HG03139 (cell line): ENCODE results near the gene NBPF11.
"Not testable (repeated sequence)": the region's sequence is repeated elsewhere in the genome, so short reads cannot be mapped to it uniquely, and the experiment has no call there.

Experiments used
- ATAC-seq: cut with Tn5 transposase; IDR thresholded peaks from one replicate; pipeline ENCODE4 v1.9.1; 2021; ENCODE audit not compliant: unreplicated experiment

NBPF11 gene

DNA sequence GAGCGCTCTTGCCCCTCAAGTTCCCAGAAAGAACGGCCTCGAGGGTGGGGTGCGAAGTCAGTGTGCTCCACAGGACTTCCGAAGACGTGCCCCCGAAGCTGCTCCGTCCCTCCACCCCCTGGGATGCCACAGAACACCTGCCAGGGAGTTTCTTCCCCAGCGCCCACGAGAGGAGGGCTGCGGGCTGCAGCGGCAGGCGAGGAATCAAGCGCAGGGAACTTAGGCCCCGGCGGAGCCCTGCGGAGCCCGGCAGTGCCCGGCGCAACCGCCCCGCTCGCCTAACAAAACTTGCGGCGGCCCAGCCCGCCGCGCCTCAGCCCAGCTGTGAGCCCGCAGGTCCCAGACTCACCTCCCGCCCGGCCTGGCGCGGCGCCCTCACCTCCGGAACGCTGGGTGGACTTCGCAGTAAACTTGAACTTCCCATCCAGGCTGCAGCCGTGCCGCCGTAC is 686 bp downstream of the NBPF11 start:
- ATAC-seq, result peak; percentile 9

DNA sequence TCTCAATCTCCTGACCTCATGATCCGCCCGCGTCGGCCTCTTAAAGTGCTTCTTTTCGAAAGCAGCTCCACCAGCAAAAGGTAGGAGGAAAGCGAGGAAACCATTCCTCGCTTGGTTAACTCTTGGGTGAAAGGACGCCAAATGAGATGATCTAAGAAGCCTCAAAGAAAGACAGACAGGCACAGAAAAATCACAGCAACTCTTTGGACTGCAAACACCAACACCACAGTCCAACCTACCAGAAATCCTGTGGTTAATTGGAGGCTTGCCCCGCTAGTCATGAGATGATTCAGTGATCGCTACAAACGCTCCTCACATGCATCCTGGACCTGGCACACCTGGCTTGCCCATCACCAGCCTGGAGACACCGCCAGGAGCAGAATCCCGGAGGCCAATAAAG is 1.1 kb downstream of the NBPF11 start:
- not testable (repeated sequence) for ATAC-seq

DNA sequence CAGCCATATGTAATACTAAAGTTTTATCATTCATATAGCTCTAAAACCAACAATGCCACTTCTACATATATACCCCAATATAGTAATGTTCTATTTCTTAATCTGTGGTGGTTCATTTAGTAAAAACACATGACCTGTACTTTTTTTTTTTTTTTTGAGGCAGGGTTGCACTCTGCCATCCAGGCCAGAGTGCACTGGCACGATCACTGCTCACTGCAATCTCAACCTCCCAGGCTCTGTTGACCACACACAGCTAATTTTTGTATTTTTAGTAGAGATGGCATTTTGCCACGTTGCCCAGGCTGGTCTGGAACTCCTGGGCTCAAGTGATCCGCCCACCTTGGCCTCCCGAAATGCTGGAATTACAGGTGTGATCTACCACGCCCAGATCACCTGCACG is 2.1 kb downstream of the NBPF11 start:
- ATAC-seq, result not testable (repeated sequence)

DNA sequence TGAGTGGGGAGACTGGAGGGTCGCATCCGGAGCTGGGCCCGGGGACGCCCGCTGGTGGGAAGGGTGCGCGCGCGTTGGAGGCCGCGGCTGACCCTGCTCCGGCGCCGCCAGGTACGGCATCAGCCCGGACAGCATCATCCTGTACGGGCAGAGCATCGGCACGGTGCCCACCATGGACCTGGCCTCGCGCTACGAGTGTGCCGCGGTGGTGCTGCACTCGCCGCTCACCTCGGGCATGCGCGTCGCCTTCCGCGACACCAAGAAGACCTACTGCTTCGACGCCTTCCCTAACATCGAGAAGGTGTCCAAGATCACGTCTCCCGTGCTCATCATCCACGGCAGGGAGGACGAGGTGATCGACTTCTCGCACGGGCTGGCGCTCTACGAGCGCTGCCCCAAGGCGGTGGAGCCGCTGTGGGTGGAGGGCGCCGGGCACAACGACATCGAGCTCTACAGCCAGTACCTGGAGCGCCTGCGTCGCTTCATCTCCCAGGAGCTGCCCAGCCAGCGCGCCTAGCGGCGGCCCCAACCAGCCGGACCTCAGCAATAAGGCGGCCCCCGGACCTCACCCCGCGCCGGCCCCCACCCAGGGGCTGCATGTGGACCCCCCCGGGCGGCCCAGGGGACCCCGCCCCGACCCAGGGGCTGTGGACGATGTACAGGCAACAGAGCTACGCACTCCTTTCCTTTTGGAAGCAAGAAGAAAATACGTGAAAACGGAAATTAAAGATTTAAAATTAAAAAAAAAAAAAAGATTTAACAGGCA is 2.8 kb downstream of the NBPF11 start:
- ATAC-seq, result not testable (repeated sequence)

DNA sequence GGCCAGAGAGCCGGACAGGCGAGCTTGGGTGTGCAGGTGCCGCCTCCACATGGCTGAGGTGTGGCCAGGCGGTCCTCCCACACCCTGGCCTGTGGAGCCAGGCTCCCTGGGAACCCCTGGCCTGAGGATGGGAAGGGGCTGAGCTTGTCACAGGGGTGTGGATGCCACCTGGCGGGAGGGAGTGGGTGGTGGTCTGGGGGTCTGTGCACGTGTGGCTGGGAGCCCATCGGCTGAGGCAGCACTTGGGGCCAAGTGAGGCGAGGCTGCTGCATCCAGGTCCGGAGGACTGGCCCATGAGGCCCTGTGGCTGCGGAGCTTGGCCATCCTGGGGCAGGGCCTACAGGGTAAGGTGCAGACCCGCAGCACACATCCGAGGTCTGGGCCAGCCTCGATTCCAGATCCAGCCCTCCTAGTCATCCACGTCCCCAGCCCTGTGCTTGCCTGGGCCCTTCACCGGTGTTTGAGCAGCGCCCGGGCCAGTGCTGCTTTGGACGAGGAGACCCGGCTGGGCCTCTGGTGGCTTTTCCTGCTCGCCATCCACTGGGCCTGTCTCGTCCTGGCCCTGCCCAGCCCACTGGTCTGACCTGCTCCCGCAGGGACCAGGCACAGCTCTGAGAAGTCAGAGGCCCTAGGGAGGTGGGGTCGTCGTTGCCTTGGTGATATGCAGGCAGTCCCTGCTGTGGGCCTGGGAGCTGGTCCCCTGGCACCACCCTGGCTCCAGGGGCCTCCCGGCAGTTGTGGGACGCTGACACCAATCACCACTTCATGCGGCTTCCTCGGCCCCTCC is 4.8 kb downstream of the NBPF11 start:
- ATAC-seq, result not testable (repeated sequence)

- ATAC-seq, result not testable (repeated sequence)
Observed at GRCh38 chr1:148146191-148146997, 5.7 kb downstream of the NBPF11 start.

DNA sequence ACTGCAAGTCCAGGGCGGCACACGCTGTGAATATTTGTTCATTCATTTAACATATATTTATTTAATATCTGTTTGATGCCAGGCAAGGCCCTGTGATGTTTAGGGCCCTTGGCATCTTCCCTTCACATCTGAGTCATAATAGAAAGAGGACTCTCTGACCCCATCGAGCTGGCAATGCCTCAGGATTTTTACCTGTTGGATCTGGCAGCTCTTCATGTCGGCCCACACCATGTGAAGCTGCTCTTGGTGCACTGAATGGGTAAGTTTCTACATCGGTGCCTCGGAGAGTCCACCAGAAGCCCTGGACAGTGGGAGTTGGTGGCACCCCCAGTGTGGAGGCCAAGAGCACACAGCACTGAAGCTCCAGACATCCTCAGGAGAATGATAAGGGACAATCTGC is 8.9 kb downstream of the NBPF11 start:
- not testable (repeated sequence) for ATAC-seq

DNA sequence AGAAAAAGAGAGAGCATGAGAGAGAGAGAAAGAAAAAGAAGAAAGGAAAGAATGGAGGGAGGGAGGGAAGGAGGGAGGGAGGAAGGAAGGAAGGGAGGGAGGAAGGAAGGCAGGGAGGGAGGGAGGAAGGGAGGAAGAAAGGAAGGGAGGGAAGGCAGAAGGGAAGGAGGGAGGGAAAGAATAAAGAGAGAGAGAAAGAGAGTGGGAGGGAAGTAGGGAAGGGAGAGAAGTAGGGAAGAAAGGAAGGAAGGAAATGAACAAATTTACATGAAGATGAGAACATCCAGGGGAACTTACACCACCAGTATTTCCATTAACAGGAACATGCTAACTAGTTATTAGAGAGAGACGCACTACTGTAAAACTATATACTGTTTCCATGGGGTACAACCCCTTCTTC is 10.1 kb downstream of the NBPF11 start:
- not testable (repeated sequence) for ATAC-seq

- ATAC-seq, result not testable (repeated sequence)
Observed at GRCh38 chr1:148138606-148139005, 13.5 kb downstream of the NBPF11 start.

GRCh38 chr1:148122341-148122740 is 29.7 kb downstream of the NBPF11 start:
- ATAC-seq, result not testable (repeated sequence)

DNA sequence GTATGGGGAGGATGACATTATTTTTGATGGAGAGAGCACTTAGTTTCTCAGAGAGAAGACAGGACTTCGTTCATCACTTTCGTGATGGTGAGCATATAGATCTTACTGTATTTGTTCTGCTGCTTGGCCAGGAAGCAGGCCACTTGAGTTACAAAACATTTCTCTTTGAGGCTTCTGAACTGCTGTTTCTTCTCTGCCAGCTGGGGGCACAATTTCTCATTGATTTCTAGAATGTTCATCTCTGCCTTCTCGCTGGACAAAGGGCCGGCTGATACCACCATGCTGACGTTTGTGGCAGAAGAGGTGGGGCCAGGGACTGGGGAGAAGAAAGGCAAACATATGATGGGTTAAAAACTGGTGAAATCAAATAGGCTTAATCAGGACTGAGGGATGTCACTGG is 31.7 kb downstream of the NBPF11 start:
- not testable (repeated sequence) for ATAC-seq

- ATAC-seq, result not testable (repeated sequence)
Observed at GRCh38 chr1:148095732-148096131, 56.3 kb downstream of the NBPF11 start.

- not testable (repeated sequence) for ATAC-seq
Observed at GRCh38 chr1:148086196-148086595, 65.9 kb downstream of the NBPF11 start.

DNA sequence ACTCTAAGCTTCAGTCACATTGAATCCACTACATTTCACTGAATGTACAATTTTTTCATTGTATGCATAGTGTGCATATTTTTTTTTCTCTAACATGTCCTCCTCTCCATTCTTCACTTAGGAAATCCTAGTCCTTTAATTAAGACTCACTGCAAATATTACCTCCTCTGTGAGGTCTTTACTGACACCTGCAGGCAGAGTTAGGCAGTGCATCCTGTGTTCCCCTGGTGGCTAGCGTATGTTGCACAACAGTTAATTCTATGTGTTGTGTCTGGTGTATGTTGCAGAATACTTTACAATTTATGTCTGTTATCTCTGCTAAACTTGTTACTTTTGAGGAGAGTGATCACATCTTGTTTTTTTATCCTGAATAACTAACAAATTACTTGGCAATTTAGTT is 70.9 kb downstream of the NBPF11 start:
- not testable (repeated sequence) for ATAC-seq

DNA sequence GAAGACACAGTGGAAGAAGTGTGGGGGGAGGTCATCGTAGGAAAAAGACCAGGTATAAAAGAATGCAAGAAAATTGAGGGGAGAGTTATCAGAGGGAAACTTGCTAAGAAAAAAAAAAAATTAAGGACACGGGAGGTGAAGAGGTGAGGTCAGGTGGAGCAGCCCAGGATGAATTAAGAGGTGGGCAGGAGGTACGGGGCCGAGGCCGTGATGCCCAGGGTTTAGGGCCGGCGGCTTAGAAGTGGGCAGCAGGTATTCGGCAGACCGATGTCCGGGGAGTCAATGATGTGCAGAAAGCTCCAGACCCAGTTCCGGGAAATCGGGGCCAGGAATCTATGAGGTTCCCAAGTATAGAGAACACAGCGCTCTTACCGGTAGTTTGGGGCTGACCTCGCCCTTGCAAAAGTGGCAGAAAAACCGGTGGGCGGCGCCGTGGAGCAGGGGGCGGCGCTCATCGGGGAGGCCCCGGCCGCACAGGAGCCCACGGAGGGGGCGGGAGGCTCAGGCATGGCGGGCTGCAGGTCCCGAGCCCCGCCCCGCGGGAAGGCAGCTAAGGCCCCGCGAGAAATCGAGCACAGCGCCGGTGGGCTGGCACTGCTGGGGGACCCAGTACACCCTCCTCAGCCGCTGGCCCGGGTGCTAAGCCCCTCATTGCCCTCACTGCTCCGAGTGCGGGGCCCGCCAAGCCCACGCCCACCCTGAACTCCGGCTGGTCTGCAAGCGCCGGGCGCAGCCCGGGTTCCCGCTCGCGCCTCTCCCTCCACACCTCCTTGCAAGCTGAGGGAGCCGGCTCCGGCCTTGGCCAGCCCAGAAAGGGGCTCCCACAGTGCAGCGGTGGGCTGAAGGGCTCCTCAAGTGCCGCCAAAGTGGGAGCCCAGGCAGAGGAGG is 73.2 kb downstream of the NBPF11 start:
- ATAC-seq, result not testable (repeated sequence)

- ATAC-seq, result not testable (repeated sequence)
Observed at GRCh38 chr1:148078090-148078489, 74.0 kb downstream of the NBPF11 start.

GRCh38 chr1:148077458-148077857 is 74.6 kb downstream of the NBPF11 start:
- ATAC-seq, result not testable (repeated sequence)

DNA sequence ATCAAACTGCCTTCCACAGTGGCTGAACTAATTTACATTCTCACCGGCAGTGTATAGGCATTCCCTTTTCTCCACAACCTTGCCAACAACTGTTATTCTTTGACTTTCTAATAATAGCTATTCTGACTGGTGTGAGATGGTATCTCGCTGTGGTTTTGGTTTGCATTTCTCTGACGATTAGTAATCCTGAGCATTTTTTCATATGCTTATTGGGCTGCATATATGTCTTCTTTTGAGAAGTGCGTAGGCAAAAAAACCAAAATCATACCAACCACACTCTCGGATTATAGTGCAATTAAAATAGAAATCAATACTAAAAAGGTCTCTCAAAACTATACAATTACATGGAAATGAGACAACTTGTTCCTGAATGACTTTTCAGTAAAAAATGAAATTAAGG is 78.7 kb downstream of the NBPF11 start:
- ATAC-seq, result not testable (repeated sequence)

DNA sequence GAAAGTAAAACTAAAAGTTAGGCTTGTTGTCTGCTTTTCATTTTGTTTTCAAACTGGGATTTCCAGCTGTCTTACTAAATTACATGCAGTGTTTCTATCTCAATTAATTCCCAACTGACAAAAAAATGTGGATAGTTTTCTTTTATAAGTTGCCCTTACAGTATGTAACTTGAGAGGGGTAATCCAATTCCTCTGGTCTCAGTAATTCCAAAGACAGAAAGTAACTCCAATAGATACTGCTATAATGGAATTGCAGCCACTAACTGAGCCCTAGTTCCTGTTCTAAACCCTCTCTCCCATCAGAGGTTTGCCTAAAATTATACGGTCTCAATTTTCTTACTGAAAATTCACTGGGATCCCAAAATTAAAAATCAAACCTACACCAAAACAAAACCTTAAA is 83.5 kb downstream of the NBPF11 start:
- not testable (repeated sequence) for ATAC-seq

DNA sequence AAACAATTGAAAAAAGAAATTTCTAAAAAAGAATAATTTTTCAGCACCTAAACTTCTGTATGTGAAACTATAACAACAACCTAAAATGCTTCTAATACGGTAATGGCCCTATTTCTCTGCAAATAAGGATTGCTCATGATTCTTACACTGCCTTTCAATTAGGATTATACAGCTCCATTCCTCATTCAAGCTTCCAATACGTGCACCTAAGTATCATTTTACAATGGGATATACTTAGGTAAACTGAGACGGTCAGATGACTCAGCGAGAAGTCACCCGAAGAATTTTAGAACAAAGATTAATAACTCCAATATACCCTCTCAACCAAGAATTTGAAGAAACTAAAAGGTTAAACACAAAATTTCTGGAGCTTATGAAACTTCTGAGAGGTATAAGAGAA is 83.9 kb downstream of the NBPF11 start:
- ATAC-seq, result not testable (repeated sequence)
